ENCODE data around the gene SNAPC3. TPM values are rescaled to one million over a fixed set of nuclear protein-coding genes. Genes with fewer than 3 reads are reported as not detected.

SNAPC3 gene
- polyA plus RNA-seq, 1 experiment, result 12.5 TPM

- CTCF ChIA-PET, result no interaction called here
- TF ChIP-seq CTCF (IDR thresholded peaks at IDR 0.05; ENCODE audit: insufficient read depth, low read depth, low read length), result no peak
- H3K27me3 ChIP-seq (ENCODE audit: control insufficient read depth, insufficient read depth, low read length), result no peaks in the 10 kb centered on the region
- no peak overlapping the region for H3K4me3 ChIP-seq (ENCODE audit: low read depth, low read length)
- POLR2A ChIA-PET, result no interaction called here
- no peak for DNase-seq (ENCODE audit: low read depth)
- H3K36me3 ChIP-seq (ENCODE audit: control insufficient read depth, insufficient read depth, low read length), result no peaks in the 10 kb centered on the region
Measured at GRCh38 chr9:15403155-15403554, 19.5 kb upstream of the SNAPC3 start.

DNA sequence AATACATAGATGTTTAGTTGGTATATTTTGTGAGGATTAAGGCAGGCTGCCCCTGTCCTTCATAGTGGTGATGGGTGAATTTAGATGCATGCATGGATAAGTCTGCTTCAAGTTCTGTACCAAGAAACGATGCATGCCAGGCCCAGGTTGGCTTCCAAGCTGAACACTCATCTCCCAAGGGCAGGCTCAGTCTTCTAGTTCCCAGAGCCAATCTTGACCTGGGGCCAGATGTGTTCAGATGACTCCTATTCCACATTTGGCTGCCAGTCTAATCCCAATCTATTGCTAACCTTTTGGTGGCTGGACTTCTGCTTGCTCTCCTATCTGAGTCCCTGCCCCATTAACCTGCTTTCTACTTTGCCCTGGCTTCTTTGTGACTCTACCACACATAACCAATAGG, 18.5 kb upstream of the SNAPC3 start:
- DNase-seq (ENCODE audit: low read depth), result no peak
- no peak for TF ChIP-seq CTCF (IDR thresholded peaks at IDR 0.05; ENCODE audit: insufficient read depth, low read depth, low read length)
- ChIA-PET CTCF (interaction anchor here (0.7 to 1.1 kb wide), 2 partner anchors 12 to 15 kb away, joined by 3 to 4 read pairs; no protein-coding TSS in a partner anchor), POLR2A (no interaction called here)
- Histone ChIP-seq H3K4me3 (ENCODE audit: low read depth, low read length) (no peak overlapping the region), H3K36me3 (ENCODE audit: control insufficient read depth, insufficient read depth, low read length) (no peaks in the 10 kb centered on the region), H3K27me3 (ENCODE audit: control insufficient read depth, insufficient read depth, low read length) (no peaks in the 10 kb centered on the region)

DNA sequence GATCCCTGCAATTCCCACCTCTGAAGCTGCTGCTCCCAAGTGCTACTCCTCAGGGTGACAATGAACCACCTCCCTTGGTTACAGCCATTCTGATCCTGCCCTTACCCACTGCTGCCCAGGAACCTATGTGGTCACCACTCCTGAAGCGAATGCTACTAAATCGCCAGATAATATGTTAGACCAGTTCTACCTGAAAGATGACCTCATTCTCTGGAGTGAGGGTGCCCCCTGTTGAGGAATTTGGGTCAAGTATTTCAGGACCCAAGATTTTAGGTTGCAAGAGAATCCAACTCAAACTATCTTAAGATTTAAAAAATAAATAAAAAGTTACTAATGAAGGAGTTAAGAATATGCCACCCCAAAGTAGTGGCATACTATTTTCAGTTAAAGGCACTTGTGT, 5.8 kb upstream of the SNAPC3 start:
- peak; percentile 44 for TF ChIP-seq CTCF (IDR thresholded peaks at IDR 0.05; ENCODE audit: insufficient read depth, low read depth, low read length)
- Histone ChIP-seq H3K4me3 (ENCODE audit: low read depth, low read length) (no peak overlapping the region), H3K27me3 (ENCODE audit: control insufficient read depth, insufficient read depth, low read length) (no peaks in the 10 kb centered on the region), H3K36me3 (ENCODE audit: control insufficient read depth, insufficient read depth, low read length) (no peaks in the 10 kb centered on the region)
- DNase-seq (ENCODE audit: low read depth), result no peak
- CTCF ChIA-PET, result interaction anchor here (0.7 to 2.3 kb wide), 11 partner anchors 9 to 230 kb away, joined by 3 to 21 read pairs (median 3); no protein-coding TSS in a partner anchor
- POLR2A ChIA-PET, result no interaction called here

- POLR2A ChIA-PET, result no interaction called here
- H3K27me3 ChIP-seq (ENCODE audit: control insufficient read depth, insufficient read depth, low read length), result no peaks in the 10 kb centered on the region
- TF ChIP-seq CTCF (IDR thresholded peaks at IDR 0.05; ENCODE audit: insufficient read depth, low read depth, low read length), result no peak
- DNase-seq (ENCODE audit: low read depth), result no peak
- H3K36me3 ChIP-seq (ENCODE audit: control insufficient read depth, insufficient read depth, low read length), result no peaks in the 10 kb centered on the region
- H3K4me3 ChIP-seq (ENCODE audit: low read depth, low read length), result no peak overlapping the region
- CTCF ChIA-PET, result interaction anchor here (0.8 to 1.3 kb wide), 2 partner anchors 206 to 207 kb away, joined by 3 read pairs; no protein-coding TSS in a partner anchor
Measured at GRCh38 chr9:15417626-15418025, 5.0 kb upstream of the SNAPC3 start.

DNA sequence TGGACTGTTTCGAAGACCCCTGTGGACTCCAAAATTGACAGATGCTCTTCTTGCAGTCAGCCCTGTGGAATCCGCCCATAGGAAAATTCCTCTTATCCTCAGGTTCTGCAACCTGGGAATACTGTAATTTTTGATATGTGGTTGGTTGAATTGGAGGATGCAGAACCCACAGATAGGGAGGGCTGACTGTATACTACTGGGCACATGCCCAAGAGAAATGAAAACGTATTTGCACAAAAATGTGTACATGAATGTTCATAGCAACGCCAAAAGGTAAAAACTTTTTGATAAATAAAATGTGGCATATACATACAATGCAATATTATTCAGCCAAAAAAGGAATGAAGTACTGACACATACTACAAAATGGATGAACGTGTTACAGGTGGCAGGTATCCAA, 1.9 kb upstream of the SNAPC3 start:
- POLR2A ChIA-PET, result interaction anchor here (0.6 kb wide), 1 partner anchor 1206 kb away, joined by 5 read pairs; no protein-coding TSS in a partner anchor

More for the DNA sequence above, 1.9 kb upstream of the SNAPC3 start:
- no peak for DNase-seq (ENCODE audit: low read depth)
- TF ChIP-seq CTCF (IDR thresholded peaks at IDR 0.05; ENCODE audit: insufficient read depth, low read depth, low read length), result no peak
- CTCF ChIA-PET, result no interaction called here
- no peaks in the 10 kb centered on the region for H3K27me3 ChIP-seq (ENCODE audit: control insufficient read depth, insufficient read depth, low read length)
- H3K4me3 ChIP-seq (ENCODE audit: low read depth, low read length), result no peak overlapping the region
- peaks cover 4% of the 10 kb centered on the region for H3K36me3 ChIP-seq (ENCODE audit: control insufficient read depth, insufficient read depth, low read length)

Measured in BJ (cell line).